Activated naive CD8-positive, alpha-beta T cell treated with anti-CD3 and anti-CD28 coated beads for 36 hours (primary cell): ENCODE measurements around the gene SRPK3. TPM values are rescaled to one million over a fixed set of nuclear protein-coding genes. Genes with fewer than 3 reads are reported as not detected.

ENCODE experiments used
- DNase-seq: peaks from one replicate; pipeline ENCODE4 v3.0.0; 2021
- H3K27ac Mint-ChIP-seq: one replicate; pipeline ENCODE4 v1.8.0; 2022; ENCODE audit warnings: mild to moderate bottlenecking, moderate library complexity, mixed read lengths
- H3K27me3 Mint-ChIP-seq: one replicate; pipeline ENCODE4 v1.8.0; 2022; ENCODE audit warnings: mild to moderate bottlenecking, mixed read lengths
- H3K36me3 Mint-ChIP-seq: one replicate; pipeline ENCODE4 v1.8.0; 2021; ENCODE audit warnings: mild to moderate bottlenecking, mixed read lengths
- H3K4me1 Mint-ChIP-seq: one replicate; pipeline ENCODE4 v1.8.0; 2021; ENCODE audit warnings: mixed read lengths
- H3K4me3 Mint-ChIP-seq: one replicate; pipeline ENCODE4 v1.8.0; 2022; ENCODE audit warnings: mild to moderate bottlenecking, moderate library complexity, mixed read lengths
- H3K9me3 Mint-ChIP-seq: one replicate; pipeline ENCODE4 v1.8.0; 2022; ENCODE audit warnings: mixed read lengths
- total RNA-seq, 2 experiments: library from RNA; stranded (reverse); gene quantifications; one replicate each; pipeline ENCODE4 v1.2.3, GENCODE V29; 2021

SRPK3 gene, protein sequence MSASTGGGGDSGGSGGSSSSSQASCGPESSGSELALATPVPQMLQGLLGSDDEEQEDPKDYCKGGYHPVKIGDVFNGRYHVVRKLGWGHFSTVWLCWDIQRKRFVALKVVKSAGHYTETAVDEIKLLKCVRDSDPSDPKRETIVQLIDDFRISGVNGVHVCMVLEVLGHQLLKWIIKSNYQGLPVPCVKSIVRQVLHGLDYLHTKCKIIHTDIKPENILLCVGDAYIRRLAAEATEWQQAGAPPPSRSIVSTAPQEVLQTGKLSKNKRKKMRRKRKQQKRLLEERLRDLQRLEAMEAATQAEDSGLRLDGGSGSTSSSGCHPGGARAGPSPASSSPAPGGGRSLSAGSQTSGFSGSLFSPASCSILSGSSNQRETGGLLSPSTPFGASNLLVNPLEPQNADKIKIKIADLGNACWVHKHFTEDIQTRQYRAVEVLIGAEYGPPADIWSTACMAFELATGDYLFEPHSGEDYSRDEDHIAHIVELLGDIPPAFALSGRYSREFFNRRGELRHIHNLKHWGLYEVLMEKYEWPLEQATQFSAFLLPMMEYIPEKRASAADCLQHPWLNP
- total RNA-seq, result not detected

GRCh38 chrX:153780678-153781427 is at the start of gene SRPK3:
Gene SRPK3 (plus strand): TSS chrX:153781041. CDS start chrX:153781087, 46 bp downstream.
- Mint-ChIP-seq H3K36me3 (no peaks in the 10 kb centered on the region), H3K27me3 (no peaks in the 10 kb centered on the region), H3K27ac (no peak within 1 kb of the TSS), H3K9me3 (no peaks in the 10 kb centered on the region), H3K4me3 (no peak within 1 kb of the TSS), H3K4me1 (no peaks in the 10 kb centered on the region)
- DNase-seq, result no peak

DNA sequence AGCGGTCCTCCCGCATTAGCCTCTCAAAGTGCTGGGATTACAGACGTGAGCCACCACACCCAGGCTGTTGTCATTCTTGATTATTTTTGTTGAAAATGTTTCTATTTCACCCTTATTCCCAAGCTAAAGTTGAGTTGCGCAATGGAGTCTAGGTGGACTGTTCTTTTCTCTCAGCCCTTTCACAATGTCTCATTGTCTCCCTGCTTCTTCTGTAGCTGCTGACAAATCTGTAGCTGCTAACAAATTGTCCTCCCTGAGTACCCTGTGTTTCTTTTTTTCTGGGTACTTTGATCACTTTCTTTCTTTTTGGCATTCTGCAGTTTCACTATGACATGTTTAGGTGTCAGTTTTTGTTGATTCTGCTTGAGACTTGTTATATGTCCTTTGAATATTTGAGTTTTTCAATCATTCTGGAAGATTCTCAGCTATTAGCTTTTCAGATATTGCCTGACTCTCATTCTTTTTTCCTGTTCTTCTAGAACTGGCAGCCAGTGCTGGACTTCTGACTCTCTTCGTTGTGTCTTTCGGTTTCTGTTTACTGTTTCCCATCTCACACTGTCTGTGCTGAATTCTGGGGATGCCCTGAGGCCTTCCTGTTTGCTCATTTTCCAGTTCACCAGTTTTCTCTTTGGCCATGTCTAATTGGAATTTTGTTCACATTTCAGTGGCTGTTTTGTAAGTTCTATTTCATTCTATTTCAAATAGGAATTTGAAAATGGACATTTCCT is 49.6 kb upstream of the SRPK3 start:
- DNase-seq, result no peak
- H3K27me3 Mint-ChIP-seq, result no peaks in the 10 kb centered on the region
- H3K27ac Mint-ChIP-seq, result peak overlapping the region; percentile 42

GRCh38 chrX:153731845-153732215 is 49.0 kb upstream of the SRPK3 start:
- peaks cover 27% of the 10 kb centered on the region for H3K4me1 Mint-ChIP-seq
- no peak for DNase-seq
- no peaks in the 10 kb centered on the region for H3K27me3 Mint-ChIP-seq
- peak overlapping the region; percentile 42 for H3K27ac Mint-ChIP-seq
- H3K4me3 Mint-ChIP-seq, result no peak overlapping the region
- H3K9me3 Mint-ChIP-seq, result peaks cover 6% of the 10 kb centered on the region
- peaks cover 15% of the 10 kb centered on the region for H3K36me3 Mint-ChIP-seq

More for the DNA sequence above, 49.6 kb upstream of the SRPK3 start:
- Mint-ChIP-seq H3K9me3 (peaks cover 6% of the 10 kb centered on the region), H3K4me1 (peaks cover 28% of the 10 kb centered on the region), H3K4me3 (no peak overlapping the region), H3K36me3 (peaks cover 15% of the 10 kb centered on the region)

GRCh38 chrX:153732401-153732800 is 48.4 kb upstream of the SRPK3 start:
- no peak overlapping the region for H3K27ac Mint-ChIP-seq
- peaks cover 21% of the 10 kb centered on the region for H3K4me1 Mint-ChIP-seq
- peaks cover 15% of the 10 kb centered on the region for H3K36me3 Mint-ChIP-seq
- peaks cover 6% of the 10 kb centered on the region for H3K9me3 Mint-ChIP-seq
- no peaks in the 10 kb centered on the region for H3K27me3 Mint-ChIP-seq
- no peak for DNase-seq
- H3K4me3 Mint-ChIP-seq, result no peak overlapping the region

DNA sequence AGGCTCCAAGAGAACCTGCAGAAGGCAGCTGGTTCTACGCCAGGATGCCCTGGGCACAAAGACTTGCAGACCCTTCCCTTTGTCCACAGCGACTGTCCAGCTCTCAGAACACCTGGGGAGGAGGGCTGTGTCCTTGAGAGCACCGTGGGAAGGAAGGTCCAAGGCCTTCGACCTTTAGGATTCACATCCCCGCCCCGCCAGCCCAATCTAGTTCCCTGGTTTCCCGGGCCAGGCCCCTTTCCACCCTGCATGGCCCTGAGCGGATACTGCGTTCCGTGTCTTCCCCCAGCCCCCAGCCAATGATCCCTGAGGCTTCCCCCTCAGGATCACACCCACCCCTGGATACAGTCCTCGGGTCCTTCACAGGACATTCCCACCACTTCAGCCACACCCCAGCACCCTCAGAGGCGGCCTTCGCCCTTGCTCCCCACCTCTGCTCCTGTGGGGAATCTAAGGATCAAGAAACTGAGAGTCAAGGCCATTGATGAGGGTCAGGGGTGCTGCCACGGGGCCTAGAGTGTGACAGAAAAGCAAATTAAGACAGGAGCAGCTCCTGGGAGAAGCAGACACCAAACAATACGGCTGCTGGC is 47.1 kb upstream of the SRPK3 start:
- peaks cover 6% of the 10 kb centered on the region for H3K9me3 Mint-ChIP-seq
- no peak for DNase-seq
- H3K4me1 Mint-ChIP-seq, result peaks cover 20% of the 10 kb centered on the region
- H3K4me3 Mint-ChIP-seq, result no peak overlapping the region
- no peak overlapping the region for H3K27ac Mint-ChIP-seq
- H3K27me3 Mint-ChIP-seq, result no peaks in the 10 kb centered on the region
- H3K36me3 Mint-ChIP-seq, result peaks cover 15% of the 10 kb centered on the region

DNA sequence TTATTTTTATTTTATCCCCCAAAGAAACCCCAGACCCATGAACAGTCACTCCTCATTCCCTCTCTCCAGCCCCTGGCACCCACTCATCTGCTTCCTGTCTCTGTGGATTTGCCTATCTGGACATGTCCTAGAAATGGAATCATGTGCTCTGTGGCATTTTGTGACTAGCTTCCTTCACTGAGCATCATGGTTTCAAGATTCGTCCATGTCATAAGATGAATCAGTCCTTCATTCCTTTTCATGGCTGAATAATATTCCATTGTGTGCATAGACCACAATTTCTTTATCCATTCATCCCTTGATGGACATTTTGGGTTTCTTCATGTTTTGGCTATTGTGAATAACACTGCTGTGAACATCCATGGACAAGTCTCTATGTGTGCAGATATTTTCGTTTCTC is 46.0 kb upstream of the SRPK3 start:
- DNase-seq, result no peak
- Mint-ChIP-seq H3K27me3 (no peaks in the 10 kb centered on the region), H3K36me3 (peaks cover 15% of the 10 kb centered on the region), H3K9me3 (peaks cover 6% of the 10 kb centered on the region), H3K4me1 (peaks cover 23% of the 10 kb centered on the region), H3K4me3 (no peak overlapping the region), H3K27ac (no peak overlapping the region)

DNA sequence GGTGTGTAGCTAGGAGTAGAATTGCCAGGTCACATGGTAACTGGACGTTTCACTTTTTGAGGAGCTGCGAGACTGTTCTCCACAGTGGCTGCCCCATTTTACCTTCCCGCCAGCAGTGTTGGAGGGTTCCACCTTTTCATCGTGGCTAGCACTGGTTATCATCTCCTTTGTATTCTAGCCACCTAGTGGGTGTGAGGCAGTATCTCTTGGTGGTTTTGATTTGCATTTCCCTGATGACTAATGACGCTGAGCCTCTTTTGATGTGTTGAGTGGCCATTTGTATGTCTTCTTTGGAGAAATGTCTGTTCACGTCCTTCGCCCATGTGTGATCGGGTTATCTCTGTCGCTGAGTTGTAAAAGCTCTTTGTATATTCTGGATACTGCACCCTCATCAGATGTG is 45.6 kb upstream of the SRPK3 start:
- H3K27ac Mint-ChIP-seq, result no peak overlapping the region
- peaks cover 15% of the 10 kb centered on the region for H3K36me3 Mint-ChIP-seq
- H3K4me1 Mint-ChIP-seq, result peaks cover 27% of the 10 kb centered on the region
- H3K27me3 Mint-ChIP-seq, result no peaks in the 10 kb centered on the region
- no peak overlapping the region for H3K4me3 Mint-ChIP-seq
- DNase-seq, result no peak
- peaks cover 6% of the 10 kb centered on the region for H3K9me3 Mint-ChIP-seq

DNA sequence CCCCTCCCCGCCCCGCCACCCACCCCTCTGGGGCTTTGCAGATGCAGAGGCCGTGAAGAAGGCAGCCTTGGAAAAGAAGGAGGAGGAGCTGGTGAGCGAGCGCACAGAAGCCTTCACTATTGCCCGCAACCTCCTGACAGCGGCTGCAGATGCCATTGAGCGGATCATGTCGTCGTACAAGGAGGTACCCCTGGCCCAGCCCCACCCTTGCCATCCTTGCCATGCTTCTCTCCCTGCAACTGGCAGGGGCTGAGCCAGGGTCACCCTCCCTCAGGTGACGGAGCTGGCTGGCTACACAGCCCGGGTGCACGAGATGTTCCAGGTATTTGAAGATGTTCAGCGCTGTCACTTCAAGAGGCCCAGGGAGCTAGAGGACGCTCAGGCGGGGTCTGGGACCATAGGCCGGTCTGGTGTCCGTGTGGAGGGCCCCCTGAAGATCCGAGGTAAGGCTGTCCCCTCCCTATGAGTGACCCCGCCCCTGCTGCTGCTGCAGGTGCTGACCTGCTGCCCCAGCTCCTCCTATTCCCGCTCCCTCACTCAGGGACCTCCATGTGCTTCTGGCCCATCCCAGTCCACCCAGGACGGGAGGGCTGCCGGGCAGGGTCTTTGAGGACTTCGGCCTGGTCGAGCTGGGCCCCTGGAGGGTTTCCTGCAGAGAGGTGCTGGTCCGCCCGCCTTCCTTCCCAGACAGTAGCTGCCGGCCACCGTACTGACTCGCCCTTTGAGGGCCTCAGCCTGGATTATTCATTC is 44.6 kb upstream of the SRPK3 start:
- Mint-ChIP-seq H3K27ac (peak overlapping the region; percentile 45), H3K4me1 (peaks cover 27% of the 10 kb centered on the region), H3K27me3 (no peaks in the 10 kb centered on the region), H3K36me3 (peaks cover 12% of the 10 kb centered on the region), H3K9me3 (peaks cover 6% of the 10 kb centered on the region), H3K4me3 (no peak overlapping the region)
- no peak for DNase-seq

DNA sequence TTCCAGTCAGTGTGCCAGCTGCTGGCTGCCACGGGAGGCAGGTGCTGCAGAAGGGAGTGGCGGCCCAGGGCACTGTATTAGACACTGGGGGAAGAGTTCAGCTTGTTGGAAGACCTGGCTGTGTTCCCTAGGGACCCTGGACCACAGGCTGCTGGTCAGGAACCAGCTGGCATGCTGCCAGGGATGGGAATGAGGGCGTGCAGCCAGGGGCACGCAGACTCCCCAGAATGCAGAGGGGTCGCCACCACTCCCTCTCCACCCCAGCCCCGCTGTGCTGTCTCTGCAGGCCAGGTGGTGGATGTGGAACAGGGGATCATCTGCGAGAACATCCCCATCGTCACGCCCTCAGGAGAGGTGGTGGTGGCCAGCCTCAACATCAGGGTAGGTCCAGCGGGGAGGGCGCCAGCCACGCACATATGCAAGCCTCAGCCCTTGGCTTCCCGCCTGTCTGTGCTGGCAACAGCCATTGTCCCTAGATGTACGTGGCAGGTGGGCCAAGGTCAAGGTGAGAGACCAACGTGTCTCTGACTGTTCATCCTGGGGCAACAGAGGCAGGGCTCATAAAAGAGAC is 43.9 kb upstream of the SRPK3 start:
- Mint-ChIP-seq H3K4me1 (peaks cover 20% of the 10 kb centered on the region), H3K9me3 (no peaks in the 10 kb centered on the region), H3K27ac (no peak overlapping the region), H3K27me3 (no peaks in the 10 kb centered on the region), H3K4me3 (no peak overlapping the region), H3K36me3 (peaks cover 5% of the 10 kb centered on the region)
- no peak for DNase-seq

DNA sequence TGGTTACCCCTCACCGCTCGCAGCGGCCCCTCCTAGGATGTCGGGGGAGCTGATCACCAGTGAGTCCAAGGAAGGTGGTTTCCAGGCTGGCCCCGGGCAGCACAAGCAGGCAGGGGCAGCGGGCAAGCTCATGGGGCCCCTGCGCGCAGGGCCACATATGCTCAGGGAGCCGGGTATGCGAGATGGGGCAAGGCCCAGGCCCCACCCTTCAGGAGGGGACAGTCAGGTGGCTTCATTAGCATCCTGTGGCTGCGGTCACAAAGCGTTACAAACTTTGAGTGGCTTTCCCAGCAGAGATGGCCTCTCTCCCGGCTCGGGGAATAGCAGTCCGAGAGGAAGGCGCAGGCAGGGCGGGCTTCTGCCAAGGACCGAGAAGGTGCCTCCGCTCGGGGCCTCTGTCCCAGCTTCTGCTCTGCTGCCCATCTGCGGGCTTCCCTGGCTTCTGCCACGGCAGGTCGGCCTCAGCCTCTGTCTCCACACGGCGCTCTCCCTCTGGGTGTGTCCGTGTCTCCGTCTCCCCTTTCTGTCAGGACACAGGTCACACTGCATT is 42.7 kb upstream of the SRPK3 start:
- Mint-ChIP-seq H3K4me1 (peaks cover 20% of the 10 kb centered on the region), H3K27me3 (no peaks in the 10 kb centered on the region), H3K9me3 (no peaks in the 10 kb centered on the region), H3K27ac (no peak overlapping the region), H3K36me3 (peaks cover 1% of the 10 kb centered on the region), H3K4me3 (no peak overlapping the region)
- DNase-seq, result no peak

DNA sequence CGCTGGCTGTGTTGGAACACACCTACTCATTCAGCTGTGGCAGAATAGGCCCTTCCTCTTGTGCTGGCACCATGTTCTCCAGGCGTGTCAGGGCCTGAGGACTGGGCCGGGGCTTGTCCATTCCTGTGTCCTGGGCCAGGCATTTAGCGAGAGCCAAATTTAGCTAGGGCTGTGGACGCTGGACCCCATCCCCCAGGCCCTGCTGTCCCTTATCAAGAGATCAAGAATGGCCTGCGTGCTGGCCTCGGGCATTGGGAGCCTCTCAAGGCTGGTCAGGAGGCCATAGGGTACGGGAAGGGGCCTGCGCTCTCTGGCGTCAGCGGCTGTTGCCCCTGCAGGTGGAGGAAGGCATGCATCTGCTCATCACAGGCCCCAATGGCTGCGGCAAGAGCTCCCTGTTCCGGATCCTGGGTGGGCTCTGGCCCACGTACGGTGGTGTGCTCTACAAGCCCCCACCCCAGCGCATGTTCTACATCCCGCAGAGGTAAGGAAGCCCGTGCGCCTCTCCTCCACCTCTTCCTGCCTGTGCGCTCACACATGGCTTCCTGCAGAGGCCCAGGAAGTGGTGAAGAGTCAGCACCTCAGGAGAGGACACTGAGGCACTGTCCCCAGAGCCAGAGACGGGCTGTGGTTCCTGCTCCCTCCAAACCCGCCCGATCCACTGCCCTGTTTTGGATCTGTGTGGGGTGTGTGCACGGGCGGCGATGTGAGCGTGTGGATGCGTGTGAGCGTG is 40.9 kb upstream of the SRPK3 start:
- DNase-seq, result peak; percentile 9
- no peaks in the 10 kb centered on the region for H3K36me3 Mint-ChIP-seq
- no peaks in the 10 kb centered on the region for H3K9me3 Mint-ChIP-seq

GRCh38 chrX:153740631-153741222 is 40.1 kb upstream of the SRPK3 start:
- H3K27ac Mint-ChIP-seq, result peak overlapping the region; percentile 60
- H3K36me3 Mint-ChIP-seq, result no peaks in the 10 kb centered on the region
- H3K4me1 Mint-ChIP-seq, result peaks cover 12% of the 10 kb centered on the region
- H3K4me3 Mint-ChIP-seq, result peak overlapping the region; percentile 10
- peaks cover 4% of the 10 kb centered on the region for H3K27me3 Mint-ChIP-seq
- no peak for DNase-seq
- H3K9me3 Mint-ChIP-seq, result no peaks in the 10 kb centered on the region

More for the DNA sequence above, 40.9 kb upstream of the SRPK3 start:
- Mint-ChIP-seq H3K27me3 (peaks cover 4% of the 10 kb centered on the region), H3K4me3 (peak overlapping the region; percentile 42), H3K4me1 (peaks cover 20% of the 10 kb centered on the region), H3K27ac (peak overlapping the region; percentile 60)

- Mint-ChIP-seq H3K36me3 (no peaks in the 10 kb centered on the region), H3K27me3 (peaks cover 7% of the 10 kb centered on the region), H3K9me3 (no peaks in the 10 kb centered on the region), H3K4me1 (peaks cover 12% of the 10 kb centered on the region), H3K4me3 (no peak overlapping the region), H3K27ac (no peak overlapping the region)
- no peak for DNase-seq
Observed at GRCh38 chrX:153741446-153741845, 39.4 kb upstream of the SRPK3 start.
